Upper lobe of right lung (tissue), 1 donor: ENCODE measurements around the gene ARPC1A. TPM values are rescaled to one million over a fixed set of nuclear protein-coding genes. Genes with fewer than 3 reads are reported as not detected.
A peak's percentile ranks its signal among the peaks of the same experiment; 100 is the strongest.

Experiments
- ATAC-seq: fragments of 200-7000 bp; cut with Tn5 transposase; one replicate; pipeline ENCODE4 v1.9.1; 2020; ENCODE audit warnings: mild to moderate bottlenecking, moderate library complexity
- DNase-seq: peaks from one replicate; pipeline ENCODE4 v3.0.0-alpha.2; 2020
- H3K27ac ChIP-seq: fragments of 200-600 bp; one replicate; pipeline ENCODE4 v1.8.0; 2022
- H3K27me3 ChIP-seq: fragments of 200-600 bp; one replicate; pipeline ENCODE4 v1.8.0; 2022; ENCODE audit warnings: mild to moderate bottlenecking
- H3K36me3 ChIP-seq: fragments of 200-600 bp; one replicate; pipeline ENCODE4 v1.8.0; 2022
- H3K4me1 ChIP-seq: fragments of 200-600 bp; one replicate; pipeline ENCODE4 v1.8.0; 2022
- H3K4me3 ChIP-seq: fragments of 200-600 bp; one replicate; pipeline ENCODE4 v1.8.0; 2022; ENCODE audit warnings: mild to moderate bottlenecking
- H3K9me3 ChIP-seq: fragments of 200-600 bp; one replicate; pipeline ENCODE4 v1.8.0; 2022
- intact Hi-C: fragments of 100-400 bp; cut with DNase I; formaldehyde crosslinking; loops from one replicate; pipeline ENCODE4 v1.11.0; 2022
- total RNA-seq: library from RNA; stranded (reverse); fragmentation: NEBNext Ultra II Directional; extraction: Animal tissue kit (Norgen Biotek cat#: 25700); gene quantifications from one replicate; pipeline ENCODE4 v1.2.1, GENCODE V29; 2021
- TF ChIP-seq, protein P1 (sequence below): fragments of 200-600 bp; IDR thresholded peaks from one replicate; pipeline ENCODE4 v1.8.0; 2022; ENCODE audit warnings: antibody characterized with exemption
- donor health status: DM: no; HTN: yes; CAD: no; lungs with severe emphysema.

The ARPC1A gene
- total RNA-seq, 1 donor from 2014 or later, result 137 TPM

- Histone ChIP-seq H3K36me3 (peaks cover 40% of the 10 kb centered on the region), H3K27ac (peak overlapping the region; percentile 71), H3K9me3 (no peaks in the 10 kb centered on the region), H3K4me1 (peaks cover 17% of the 10 kb centered on the region), H3K4me3 (no peak overlapping the region), H3K27me3 (no peaks in the 10 kb centered on the region)
- ATAC-seq (peak; percentile 67), DNase-seq (no peak)
- TF ChIP-seq, protein P1, sequence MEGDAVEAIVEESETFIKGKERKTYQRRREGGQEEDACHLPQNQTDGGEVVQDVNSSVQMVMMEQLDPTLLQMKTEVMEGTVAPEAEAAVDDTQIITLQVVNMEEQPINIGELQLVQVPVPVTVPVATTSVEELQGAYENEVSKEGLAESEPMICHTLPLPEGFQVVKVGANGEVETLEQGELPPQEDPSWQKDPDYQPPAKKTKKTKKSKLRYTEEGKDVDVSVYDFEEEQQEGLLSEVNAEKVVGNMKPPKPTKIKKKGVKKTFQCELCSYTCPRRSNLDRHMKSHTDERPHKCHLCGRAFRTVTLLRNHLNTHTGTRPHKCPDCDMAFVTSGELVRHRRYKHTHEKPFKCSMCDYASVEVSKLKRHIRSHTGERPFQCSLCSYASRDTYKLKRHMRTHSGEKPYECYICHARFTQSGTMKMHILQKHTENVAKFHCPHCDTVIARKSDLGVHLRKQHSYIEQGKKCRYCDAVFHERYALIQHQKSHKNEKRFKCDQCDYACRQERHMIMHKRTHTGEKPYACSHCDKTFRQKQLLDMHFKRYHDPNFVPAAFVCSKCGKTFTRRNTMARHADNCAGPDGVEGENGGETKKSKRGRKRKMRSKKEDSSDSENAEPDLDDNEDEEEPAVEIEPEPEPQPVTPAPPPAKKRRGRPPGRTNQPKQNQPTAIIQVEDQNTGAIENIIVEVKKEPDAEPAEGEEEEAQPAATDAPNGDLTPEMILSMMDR, result no peak
- intact Hi-C loops, result loop anchor here (10.0 kb wide), 1 partner anchor 46 kb away; no protein-coding TSS in a partner anchor
Observed at GRCh38 chr7:99368750-99369389, 43.2 kb downstream of the ARPC1A start.

DNA sequence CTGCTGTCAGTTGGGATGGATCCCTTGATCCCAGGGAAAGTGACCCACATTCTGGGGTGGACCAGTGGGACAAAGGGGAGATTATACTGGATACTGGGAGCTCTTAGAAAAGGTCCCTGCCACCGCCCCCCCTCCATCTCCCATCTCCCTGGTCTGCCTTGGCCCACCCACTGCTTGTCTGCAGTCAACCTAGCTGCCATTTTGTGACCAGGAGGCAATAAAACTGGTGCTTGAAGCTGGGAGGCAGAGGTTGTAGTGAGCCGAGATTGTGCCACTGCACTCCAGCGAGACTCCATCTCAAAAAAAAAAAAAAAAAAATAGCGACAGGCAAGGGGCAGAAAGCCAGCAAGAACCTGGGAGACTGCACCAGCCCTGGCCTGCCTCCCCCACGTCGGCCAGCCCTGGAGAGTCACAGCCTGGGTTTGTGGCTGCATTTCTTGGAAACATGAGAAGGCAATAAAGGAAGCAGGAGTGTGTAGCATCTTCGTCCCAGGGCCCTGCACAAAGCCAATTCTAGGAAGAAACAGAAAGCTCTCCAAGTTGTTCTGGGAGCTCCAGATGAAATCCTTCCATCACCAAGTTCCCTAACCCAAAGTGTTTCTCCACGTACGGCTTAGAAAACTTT lies 44.2 kb downstream of the ARPC1A start:
- Histone ChIP-seq H3K27ac (peak overlapping the region; percentile 71), H3K4me1 (peaks cover 20% of the 10 kb centered on the region), H3K36me3 (peaks cover 30% of the 10 kb centered on the region), H3K27me3 (no peaks in the 10 kb centered on the region), H3K9me3 (no peaks in the 10 kb centered on the region), H3K4me3 (no peak overlapping the region)
- intact Hi-C loops, result loop anchor here (10.0 kb wide), 1 partner anchor 45 kb away; no protein-coding TSS in a partner anchor
- TF ChIP-seq, protein P1, result no peak
- DNase-seq (no peak), ATAC-seq (no peak)

DNA sequence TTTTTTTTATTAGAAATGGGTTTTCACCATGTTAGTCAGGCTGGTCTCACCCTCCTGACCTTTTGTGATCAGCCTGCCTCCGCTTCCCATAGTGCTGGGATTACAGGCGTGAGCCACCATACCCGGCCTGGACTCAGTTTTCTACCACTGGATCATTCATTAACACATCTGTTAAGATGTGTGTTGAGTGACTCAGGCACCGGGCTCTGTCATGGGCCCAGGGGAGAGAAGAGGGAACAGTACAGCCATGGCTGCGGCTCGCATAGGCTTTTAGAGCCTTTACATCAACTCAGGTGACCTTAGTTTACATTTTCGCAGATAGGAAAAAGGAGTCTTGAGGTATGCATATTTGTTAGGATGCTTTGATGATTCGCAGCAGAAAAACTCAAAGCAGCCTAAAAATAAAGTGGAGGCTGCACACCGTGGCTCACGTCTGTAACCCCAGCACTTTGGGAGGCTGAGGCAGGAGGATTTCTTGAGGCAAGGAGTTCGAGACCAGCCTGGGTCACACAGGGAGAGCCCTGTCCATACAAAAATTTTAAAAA lies 45.8 kb downstream of the ARPC1A start:
- Histone ChIP-seq H3K4me3 (no peak overlapping the region), H3K27me3 (no peaks in the 10 kb centered on the region), H3K4me1 (peaks cover 31% of the 10 kb centered on the region), H3K36me3 (peaks cover 18% of the 10 kb centered on the region), H3K27ac (peak overlapping the region; percentile 71), H3K9me3 (no peaks in the 10 kb centered on the region)
- intact Hi-C loops, result no loop called here
- TF ChIP-seq, protein P1, result no peak
- ATAC-seq (no peak), DNase-seq (no peak)

DNA sequence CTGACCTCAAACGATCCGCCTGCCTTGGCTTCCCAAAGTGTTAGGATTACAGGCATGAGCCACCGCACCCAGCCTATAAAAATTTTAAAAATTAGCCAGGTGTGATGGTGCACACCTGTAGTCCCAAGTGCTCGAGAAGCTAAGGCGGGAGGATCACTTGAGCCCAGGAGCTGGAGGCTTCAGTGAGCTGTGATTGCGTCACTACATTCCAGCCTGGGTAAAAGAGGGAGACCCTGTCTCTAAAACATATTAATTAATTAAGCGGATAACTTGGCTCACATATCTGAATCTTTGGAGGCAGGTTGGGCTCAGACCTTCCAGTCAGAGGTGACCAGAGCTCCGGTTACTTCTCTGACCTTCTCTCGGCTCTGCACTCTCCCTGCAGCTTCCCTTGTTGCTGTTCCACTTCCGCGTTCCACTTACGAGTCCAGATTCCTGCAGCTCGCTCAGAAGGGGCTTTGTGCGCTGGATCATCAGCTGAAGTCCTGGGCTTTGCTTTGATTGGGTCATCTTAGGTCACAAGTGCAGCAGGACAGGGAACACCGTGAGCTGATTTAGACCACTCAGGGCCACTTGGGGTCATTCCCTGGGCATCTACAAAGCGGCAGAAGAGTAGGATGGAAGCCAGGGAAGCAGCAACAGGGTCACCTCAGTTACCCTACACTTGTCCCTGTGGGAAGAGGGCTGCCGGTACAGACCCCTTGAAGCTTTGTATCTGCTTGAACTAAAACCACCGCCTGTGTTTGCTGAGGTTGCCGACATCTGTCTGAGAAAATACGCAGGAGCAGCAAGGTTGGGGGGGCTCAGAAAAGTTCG lies 46.8 kb downstream of the ARPC1A start:
- peak; percentile 17 for ATAC-seq
- H3K4me3 ChIP-seq, result no peak overlapping the region

More for the DNA sequence above, 46.8 kb downstream of the ARPC1A start:
- Histone ChIP-seq H3K27ac (peak overlapping the region; percentile 71), H3K27me3 (no peaks in the 10 kb centered on the region), H3K36me3 (peaks cover 18% of the 10 kb centered on the region), H3K4me1 (peaks cover 33% of the 10 kb centered on the region), H3K9me3 (no peaks in the 10 kb centered on the region)
- TF ChIP-seq, protein P1, result no peak
- no peak for DNase-seq
- intact Hi-C loops, result no loop called here
